Measurements from ENCODE around the gene FNDC3B. TPM values are rescaled to one million over a fixed set of nuclear protein-coding genes. Genes with fewer than 3 reads are reported as not detected.

The FNDC3B gene
- total RNA-seq, 4 donors from 2014 or later: 114 to 217 (median 164) TPM

GRCh38 chr3:172139528-172140276, 100.3 kb downstream of the FNDC3B start:
- no peak for TF ChIP-seq CTCF (IDR thresholded peaks at IDR 0.05)
- no peak for DNase-seq (ENCODE audit: low spot score)
- ATAC-seq (ENCODE audit: low FRiP score): no peak

- no peak for TF ChIP-seq CTCF (IDR thresholded peaks at IDR 0.05)
- no peak for DNase-seq (ENCODE audit: low spot score)
- peak; percentile 45 for ATAC-seq (ENCODE audit: low FRiP score)
Measured at GRCh38 chr3:172140499-172141391, 101.4 kb downstream of the FNDC3B start.

- TF ChIP-seq CTCF (IDR thresholded peaks at IDR 0.05): no peak
Measured at GRCh38 chr3:172142051-172142863, 102.9 kb downstream of the FNDC3B start.

GRCh38 chr3:172142864-172143451, 103.6 kb downstream of the FNDC3B start:
- DNase-seq (ENCODE audit: low spot score) (no peak), ATAC-seq (ENCODE audit: low FRiP score) (no peak)
- no peak for TF ChIP-seq CTCF (IDR thresholded peaks at IDR 0.05)

More at GRCh38 chr3:172142051-172142863, 102.9 kb downstream of the FNDC3B start:
- ATAC-seq (ENCODE audit: low FRiP score): peak; percentile 48
- no peak for DNase-seq (ENCODE audit: low spot score)

- ATAC-seq (ENCODE audit: low FRiP score) (no peak), DNase-seq (ENCODE audit: low spot score) (no peak)
- TF ChIP-seq CTCF (IDR thresholded peaks at IDR 0.05): no peak
Measured at GRCh38 chr3:172143739-172144497, 104.5 kb downstream of the FNDC3B start.

- ATAC-seq (ENCODE audit: low FRiP score): no peak
- TF ChIP-seq CTCF (IDR thresholded peaks at IDR 0.05): no peak
- no peak for DNase-seq (ENCODE audit: low spot score)
Measured at GRCh38 chr3:172144601-172145000, 105.2 kb downstream of the FNDC3B start.

Data from omental fat pad (tissue), 4 donors.